Loucy (cell line): Measurements from ENCODE around the gene AFF1.

Experiments used
- H2AFZ ChIP-seq: fragments of 200-600 bp; sonication (generic); 2 replicates; pipeline ENCODE4 v1.6.0; 2016; ENCODE audit warnings: antibody characterized with exemption, mild to moderate bottlenecking, low read length, moderate library complexity
- H3F3A ChIP-seq: fragments of 200-600 bp; 2 replicates; pipeline ENCODE4 v1.6.0; 2016; ENCODE audit warnings: antibody characterized with exemption, low read depth, mild to moderate bottlenecking
- H3K27me3 ChIP-seq: fragments of 200-600 bp; sonication (generic); 2 replicates; pipeline ENCODE4 v1.6.1; 2014; ENCODE audit warnings: low read length, mild to moderate bottlenecking; ENCODE audit not compliant: insufficient read depth, poor library complexity, severe bottlenecking
- H3K36me3 ChIP-seq: fragments of 200-600 bp; sonication (generic); 2 replicates; pipeline ENCODE4 v1.6.1; 2016; ENCODE audit warnings: low read length; ENCODE audit not compliant: insufficient read depth
- H3K4me1 ChIP-seq: fragments of 200-600 bp; sonication (generic); 2 replicates; pipeline ENCODE4 v1.5.1; 2014; ENCODE audit warnings: low read length, mild to moderate bottlenecking; ENCODE audit not compliant: insufficient read depth, poor library complexity, severe bottlenecking
- H3K4me2 ChIP-seq: fragments of 200-600 bp; sonication (generic); 2 replicates; pipeline ENCODE4 v1.6.0; 2014; ENCODE audit warnings: antibody characterized with exemption, low read length, low read depth, mild to moderate bottlenecking; ENCODE audit not compliant: poor library complexity, severe bottlenecking
- H3K4me3 ChIP-seq: fragments of 200-600 bp; sonication (generic); 2 replicates; pipeline ENCODE4 v1.5.1; 2014; ENCODE audit warnings: low read length, mild to moderate bottlenecking, mixed read lengths; ENCODE audit not compliant: poor library complexity, severe bottlenecking
- H3K79me2 ChIP-seq: fragments of 200-600 bp; sonication (generic); 2 replicates; pipeline ENCODE4 v1.6.1; 2014; ENCODE audit warnings: low read length; ENCODE audit not compliant: insufficient read depth
- H3K9ac ChIP-seq: fragments of 200-600 bp; sonication (generic); 2 replicates; pipeline ENCODE4 v1.6.0; 2014; ENCODE audit warnings: mild to moderate bottlenecking, low read depth, low read length, moderate library complexity; ENCODE audit not compliant: poor library complexity, severe bottlenecking
- H3K9me2 ChIP-seq: fragments of 200-600 bp; sonication (generic); replicated peaks from 2 replicates; pipeline ENCODE4 v1.6.1; 2016; ENCODE audit warnings: low read depth, low read length, mixed read lengths
- H3K9me3 ChIP-seq: fragments of 200-600 bp; sonication (generic); 2 replicates; pipeline ENCODE4 v1.6.1; 2014; ENCODE audit warnings: mild to moderate bottlenecking, antibody characterized with exemption, low read length, low read depth; ENCODE audit not compliant: insufficient read depth
- H4K20me1 ChIP-seq: fragments of 200-600 bp; sonication (generic); 2 replicates; pipeline ENCODE4 v1.6.0; 2014; ENCODE audit warnings: antibody characterized with exemption, low read length, mild to moderate bottlenecking; ENCODE audit not compliant: insufficient read depth, poor library complexity, severe bottlenecking
- EZH2phosphoT487 ChIP-seq: fragments of 200-600 bp; IDR thresholded peaks from 2 replicates; pipeline ENCODE4 v1.6.1; 2018; ENCODE audit warnings: antibody characterized with exemption, mild to moderate bottlenecking, moderate library complexity, borderline replicate concordance
- TF ChIP-seq, protein P1 (sequence below): fragments of 200-600 bp; sonication (generic); conservative IDR thresholded peaks from 2 replicates; pipeline ENCODE4 v1.5.1; 2014; ENCODE audit warnings: mild to moderate bottlenecking, antibody characterized with exemption, low read length

Gene AFF1

DNA sequence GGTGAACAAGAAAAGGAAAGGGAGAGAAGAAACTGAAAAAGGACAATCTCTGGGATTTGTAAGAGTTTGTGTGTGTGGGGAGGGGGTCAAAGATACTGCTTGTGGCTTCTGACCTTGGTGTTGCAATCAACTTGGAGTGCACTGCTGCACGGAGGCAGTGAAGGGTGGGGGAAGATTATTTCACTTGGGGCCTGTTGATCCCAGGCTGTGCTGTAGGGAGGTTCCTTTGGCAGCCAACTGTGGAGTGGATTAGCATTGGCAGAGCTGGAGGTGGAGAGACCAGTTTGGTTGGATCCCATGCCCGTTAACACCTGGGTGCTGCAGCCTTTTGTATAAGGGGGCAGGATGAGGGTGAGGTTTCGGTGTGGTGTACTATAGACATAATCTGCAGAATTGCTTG is 38.2 kb downstream of the AFF1 start:
- Histone ChIP-seq H3K4me2 (peak overlapping the region; percentile 10), H3K4me1 (peaks cover 70% of the 10 kb centered on the region), H3K36me3 (no peaks in the 10 kb centered on the region), H3K9me3 (no peaks in the 10 kb centered on the region), H4K20me1 (no peaks in the 10 kb centered on the region), H3K79me2 (peaks cover 87% of the 10 kb centered on the region), H3K9me2 (no peaks in the 10 kb centered on the region), H3F3A (no peaks in the 10 kb centered on the region), H3K27me3 (no peaks in the 10 kb centered on the region), H2AFZ (no peak overlapping the region), H3K9ac (peak overlapping the region; percentile 18), H3K4me3 (no peak overlapping the region)
- TF ChIP-seq EZH2phosphoT487: no peak
- TF ChIP-seq, protein P1, sequence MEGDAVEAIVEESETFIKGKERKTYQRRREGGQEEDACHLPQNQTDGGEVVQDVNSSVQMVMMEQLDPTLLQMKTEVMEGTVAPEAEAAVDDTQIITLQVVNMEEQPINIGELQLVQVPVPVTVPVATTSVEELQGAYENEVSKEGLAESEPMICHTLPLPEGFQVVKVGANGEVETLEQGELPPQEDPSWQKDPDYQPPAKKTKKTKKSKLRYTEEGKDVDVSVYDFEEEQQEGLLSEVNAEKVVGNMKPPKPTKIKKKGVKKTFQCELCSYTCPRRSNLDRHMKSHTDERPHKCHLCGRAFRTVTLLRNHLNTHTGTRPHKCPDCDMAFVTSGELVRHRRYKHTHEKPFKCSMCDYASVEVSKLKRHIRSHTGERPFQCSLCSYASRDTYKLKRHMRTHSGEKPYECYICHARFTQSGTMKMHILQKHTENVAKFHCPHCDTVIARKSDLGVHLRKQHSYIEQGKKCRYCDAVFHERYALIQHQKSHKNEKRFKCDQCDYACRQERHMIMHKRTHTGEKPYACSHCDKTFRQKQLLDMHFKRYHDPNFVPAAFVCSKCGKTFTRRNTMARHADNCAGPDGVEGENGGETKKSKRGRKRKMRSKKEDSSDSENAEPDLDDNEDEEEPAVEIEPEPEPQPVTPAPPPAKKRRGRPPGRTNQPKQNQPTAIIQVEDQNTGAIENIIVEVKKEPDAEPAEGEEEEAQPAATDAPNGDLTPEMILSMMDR: no peak

- H2AFZ ChIP-seq: no peak overlapping the region
- no peaks in the 10 kb centered on the region for H3K9me3 ChIP-seq
- H3K4me3 ChIP-seq: no peak overlapping the region
- H3K79me2 ChIP-seq: peaks cover 88% of the 10 kb centered on the region
- no peak overlapping the region for H3K9ac ChIP-seq
- no peaks in the 10 kb centered on the region for H4K20me1 ChIP-seq
- H3K9me2 ChIP-seq: no peaks in the 10 kb centered on the region
- H3K4me1 ChIP-seq: peaks cover 67% of the 10 kb centered on the region
- H3K27me3 ChIP-seq: no peaks in the 10 kb centered on the region
- H3K4me2 ChIP-seq: peak overlapping the region; percentile 10
- TF ChIP-seq, protein P1: no peak
- TF ChIP-seq EZH2phosphoT487: no peak
- H3K36me3 ChIP-seq: no peaks in the 10 kb centered on the region
- no peaks in the 10 kb centered on the region for H3F3A ChIP-seq
These were observed 38.9 kb downstream of the AFF1 start for GRCh38 chr4:86973668-86974067.

DNA sequence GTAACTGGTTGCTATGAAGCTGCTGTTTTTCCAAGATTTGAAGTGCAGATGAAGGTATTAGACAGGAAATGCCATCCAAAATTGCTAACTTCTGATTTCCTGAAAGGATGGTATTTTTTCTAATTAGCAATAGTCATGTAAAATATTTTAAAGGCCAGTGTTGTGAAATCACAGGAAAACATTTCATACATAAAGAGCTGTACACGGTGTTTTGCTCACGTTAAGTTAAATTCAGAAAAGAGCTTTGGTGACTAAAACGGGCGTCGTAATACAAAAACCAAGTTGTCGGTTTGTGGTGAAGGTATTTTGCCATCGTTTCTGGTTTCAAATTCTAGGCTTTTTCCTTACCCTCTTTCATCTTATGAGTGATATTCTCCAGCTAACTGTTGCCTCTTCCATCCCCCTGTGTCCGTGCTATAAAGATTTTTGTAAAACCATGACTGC is 39.8 kb downstream of the AFF1 start:
- H2AFZ ChIP-seq: no peak overlapping the region
- peak overlapping the region; percentile 9 for H3K4me2 ChIP-seq
- H3K9ac ChIP-seq: no peak overlapping the region
- no peaks in the 10 kb centered on the region for H3K27me3 ChIP-seq
- no peaks in the 10 kb centered on the region for H3F3A ChIP-seq
- H3K9me2 ChIP-seq: no peaks in the 10 kb centered on the region
- H3K4me3 ChIP-seq: no peak overlapping the region
- H3K79me2 ChIP-seq: peaks cover 89% of the 10 kb centered on the region
- no peaks in the 10 kb centered on the region for H4K20me1 ChIP-seq
- peaks cover 62% of the 10 kb centered on the region for H3K4me1 ChIP-seq
- H3K9me3 ChIP-seq: no peaks in the 10 kb centered on the region
- TF ChIP-seq EZH2phosphoT487: no peak
- TF ChIP-seq, protein P1: no peak
- H3K36me3 ChIP-seq: no peaks in the 10 kb centered on the region
